Osteoblast (primary cell): Measurements from ENCODE around the gene PNPLA5. TPM values are rescaled to one million over a fixed set of nuclear protein-coding genes. Genes with fewer than 3 reads are reported as not detected.

Experiments used
- DNase-seq: peaks from one replicate; pipeline ENCODE4 v3.0.0; 2011; ENCODE audit warnings: low spot score, mixed read lengths; ENCODE audit not compliant: insufficient read length; ENCODE audit errors: missing footprints
- H2AFZ ChIP-seq: 2 replicates; pipeline ENCODE4 v1.6.0; 2011; ENCODE audit warnings: mild to moderate bottlenecking, low read length
- H3K27ac ChIP-seq: 2 replicates; pipeline ENCODE4 v1.5.1; 2011; ENCODE audit warnings: mild to moderate bottlenecking, low read depth, low read length, moderate library complexity
- H3K27me3 ChIP-seq: 2 replicates; pipeline ENCODE4 v1.6.0; 2012; ENCODE audit warnings: mild to moderate bottlenecking, control low read depth, inconsistent platforms, low read length, moderate library complexity; ENCODE audit not compliant: insufficient read depth
- H3K36me3 ChIP-seq: 2 replicates; pipeline ENCODE4 v1.5.1; 2011; ENCODE audit warnings: mild to moderate bottlenecking, low read length, control low read depth, moderate library complexity; ENCODE audit not compliant: insufficient read depth
- H3K4me1 ChIP-seq: 2 replicates; pipeline ENCODE4 v1.5.1; 2011; ENCODE audit warnings: mild to moderate bottlenecking, low read length, control low read depth, moderate library complexity; ENCODE audit not compliant: insufficient read depth
- H3K4me2 ChIP-seq: 2 replicates; pipeline ENCODE4 v1.6.0; 2011; ENCODE audit warnings: mild to moderate bottlenecking, low read length; ENCODE audit not compliant: insufficient read depth
- H3K4me3 ChIP-seq: fragments of 200-600 bp; sonication (generic); 3 replicates; pipeline ENCODE4 v1.5.1; 2012; ENCODE audit warnings: mild to moderate bottlenecking, low read length, inconsistent platforms; ENCODE audit not compliant: insufficient read depth
- H3K79me2 ChIP-seq: 2 replicates; pipeline ENCODE4 v1.6.0; 2012; ENCODE audit warnings: mild to moderate bottlenecking, low read length, control low read depth, inconsistent platforms; ENCODE audit not compliant: insufficient read depth
- H3K9me3 ChIP-seq: 2 replicates; pipeline ENCODE4 v1.5.1; 2011; ENCODE audit warnings: low read depth, low read length, control low read depth
- H4K20me1 ChIP-seq: 2 replicates; pipeline ENCODE4 v1.6.0; 2012; ENCODE audit warnings: mild to moderate bottlenecking, low read length, control low read depth; ENCODE audit not compliant: insufficient read depth
- CTCF ChIP-seq: IDR thresholded peaks from 2 replicates; pipeline ENCODE4 v1.5.1; 2011; ENCODE audit warnings: mild to moderate bottlenecking, low read depth, low read length, moderate library complexity; ENCODE audit errors: extremely low read depth
- total RNA-seq: library from RNA; depleted of rRNA; stranded (reverse); fragments of >200 nt; gene quantifications from 2 replicates; pipeline ENCODE4 v1.2.3, GENCODE V29; 2012

The PNPLA5 gene
- total RNA-seq, 1 donor, result not detected

DNA sequence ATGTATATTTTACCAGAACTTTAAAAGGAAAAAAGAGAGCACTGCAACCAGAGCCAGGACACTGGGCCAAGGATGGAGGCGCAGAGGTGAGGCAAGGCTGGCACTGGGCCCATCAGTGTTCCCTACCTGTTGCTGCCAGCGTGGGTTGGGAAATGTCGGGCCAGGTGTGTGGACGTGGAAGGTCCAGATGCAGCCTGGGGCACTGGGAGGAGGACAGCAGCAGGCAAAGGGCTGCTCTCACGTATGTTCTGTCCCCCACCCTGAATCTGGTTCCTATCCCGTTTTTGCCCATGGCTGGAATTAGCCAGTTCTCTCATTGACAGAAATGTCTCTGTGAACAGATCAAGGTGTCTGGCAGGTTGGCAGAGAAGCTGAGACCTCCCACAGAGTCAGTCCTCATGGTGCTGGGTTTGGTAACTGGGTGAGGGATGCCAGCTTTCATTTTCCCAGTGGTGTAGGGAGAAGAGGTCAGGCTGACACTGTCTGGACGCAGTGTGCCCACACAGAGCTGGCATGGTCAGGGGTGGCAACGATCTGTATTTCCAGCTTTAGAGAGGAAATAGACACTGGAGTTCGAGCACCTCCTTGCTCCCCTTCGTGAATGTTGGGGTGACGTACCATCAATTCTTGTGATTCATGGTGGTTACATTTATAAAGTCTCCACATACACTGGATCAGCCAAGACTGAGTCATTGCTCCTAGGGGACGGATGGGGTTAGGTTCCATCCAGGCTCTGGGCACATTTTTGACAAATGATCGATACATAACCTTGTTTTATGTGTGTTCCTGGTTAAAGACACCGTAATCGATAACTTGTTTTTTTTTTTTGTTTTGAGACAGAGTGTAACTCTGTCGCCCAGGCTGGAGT, 27.5 kb upstream of the PNPLA5 start:
- peak; percentile 96 for DNase-seq
- peaks cover 6% of the 10 kb centered on the region for H3K79me2 ChIP-seq
- no peaks in the 10 kb centered on the region for H3K27me3 ChIP-seq
- H3K36me3 ChIP-seq, result no peaks in the 10 kb centered on the region
- no peaks in the 10 kb centered on the region for H3K9me3 ChIP-seq
- peak overlapping the region; percentile 82 for H3K4me2 ChIP-seq
- no peak for TF ChIP-seq CTCF
- H3K27ac ChIP-seq, result peak overlapping the region; percentile 89
- H3K4me3 ChIP-seq, result peak overlapping the region; percentile 52
- H3K4me1 ChIP-seq, result peaks cover 35% of the 10 kb centered on the region
- H2AFZ ChIP-seq, result peak overlapping the region; percentile 84
- no peaks in the 10 kb centered on the region for H4K20me1 ChIP-seq

DNA sequence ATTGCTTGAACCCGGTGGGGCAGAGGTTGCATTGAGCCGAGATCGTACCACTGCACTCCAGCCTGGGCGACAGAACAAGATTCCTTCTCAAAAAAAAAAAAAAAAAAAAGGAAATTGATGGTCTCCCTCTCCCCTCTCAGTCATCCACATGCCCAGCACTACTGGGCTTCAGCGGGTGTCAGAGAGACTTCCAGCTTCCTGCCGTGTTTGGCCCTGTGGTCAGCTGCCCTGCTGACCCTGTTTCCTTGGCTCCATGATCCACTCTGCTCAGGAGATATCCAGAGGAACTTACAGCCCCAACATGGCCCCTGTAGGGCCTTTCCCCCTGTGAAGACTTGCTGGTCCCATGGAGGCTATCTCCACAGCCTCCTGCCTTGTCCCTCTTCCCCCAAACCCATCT, 25.7 kb upstream of the PNPLA5 start:
- no peaks in the 10 kb centered on the region for H3K79me2 ChIP-seq
- no peak for DNase-seq
- H2AFZ ChIP-seq, result peak overlapping the region; percentile 70
- H4K20me1 ChIP-seq, result no peaks in the 10 kb centered on the region
- H3K27ac ChIP-seq, result no peak overlapping the region
- H3K4me2 ChIP-seq, result no peak overlapping the region
- H3K9me3 ChIP-seq, result no peaks in the 10 kb centered on the region
- peaks cover 30% of the 10 kb centered on the region for H3K4me1 ChIP-seq
- H3K4me3 ChIP-seq, result no peak overlapping the region
- H3K36me3 ChIP-seq, result no peaks in the 10 kb centered on the region
- H3K27me3 ChIP-seq, result peaks cover under 1% of the 10 kb centered on the region
- TF ChIP-seq CTCF, result no peak

DNA sequence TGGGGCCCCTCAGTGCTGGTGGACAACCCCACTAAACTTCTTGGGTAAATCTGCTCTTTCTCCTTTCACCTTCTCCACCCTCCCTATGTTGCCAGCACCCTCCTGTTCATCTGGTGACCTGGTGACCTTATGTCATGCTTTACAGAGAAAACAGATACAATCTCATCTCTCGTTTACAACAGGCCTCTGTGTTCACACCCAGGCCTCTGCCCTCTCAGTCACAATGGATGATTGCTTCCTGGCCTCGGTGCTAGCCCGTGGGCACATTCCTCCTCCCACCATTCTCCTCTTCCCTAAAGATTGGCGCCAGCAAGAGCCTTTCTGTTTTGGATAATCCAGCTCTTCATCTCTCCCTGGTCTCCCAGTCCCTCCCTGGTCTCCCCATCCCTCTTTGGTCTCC, 19.5 kb upstream of the PNPLA5 start:
- Histone ChIP-seq H2AFZ (no peak overlapping the region), H3K36me3 (no peaks in the 10 kb centered on the region), H3K4me3 (no peak overlapping the region), H3K9me3 (no peaks in the 10 kb centered on the region), H3K27ac (no peak overlapping the region), H3K27me3 (peaks cover 12% of the 10 kb centered on the region), H3K79me2 (no peaks in the 10 kb centered on the region), H3K4me1 (no peaks in the 10 kb centered on the region), H4K20me1 (no peaks in the 10 kb centered on the region), H3K4me2 (no peak overlapping the region)
- DNase-seq, result no peak
- TF ChIP-seq CTCF, result no peak

- Histone ChIP-seq H4K20me1 (no peaks in the 10 kb centered on the region), H3K79me2 (no peaks in the 10 kb centered on the region), H3K4me2 (no peak overlapping the region), H3K9me3 (no peaks in the 10 kb centered on the region), H3K27ac (no peak overlapping the region), H3K36me3 (no peaks in the 10 kb centered on the region), H2AFZ (no peak overlapping the region), H3K27me3 (peaks cover 12% of the 10 kb centered on the region), H3K4me3 (no peak overlapping the region), H3K4me1 (no peaks in the 10 kb centered on the region)
- peak; percentile 72 for DNase-seq
- no peak for TF ChIP-seq CTCF
Measured at GRCh38 chr22:43910178-43910695, 18.4 kb upstream of the PNPLA5 start.
